ENCODE results near the gene CYP2S1. TPM values are rescaled to one million over a fixed set of nuclear protein-coding genes. Genes with fewer than 3 reads are reported as not detected.
"Not testable (repeated sequence)": the region's sequence is repeated elsewhere in the genome, so short reads cannot be mapped to it uniquely, and the experiment has no call there.

Gene CYP2S1
- total RNA-seq, 1 donor from 2014 or later = not detected

DNA sequence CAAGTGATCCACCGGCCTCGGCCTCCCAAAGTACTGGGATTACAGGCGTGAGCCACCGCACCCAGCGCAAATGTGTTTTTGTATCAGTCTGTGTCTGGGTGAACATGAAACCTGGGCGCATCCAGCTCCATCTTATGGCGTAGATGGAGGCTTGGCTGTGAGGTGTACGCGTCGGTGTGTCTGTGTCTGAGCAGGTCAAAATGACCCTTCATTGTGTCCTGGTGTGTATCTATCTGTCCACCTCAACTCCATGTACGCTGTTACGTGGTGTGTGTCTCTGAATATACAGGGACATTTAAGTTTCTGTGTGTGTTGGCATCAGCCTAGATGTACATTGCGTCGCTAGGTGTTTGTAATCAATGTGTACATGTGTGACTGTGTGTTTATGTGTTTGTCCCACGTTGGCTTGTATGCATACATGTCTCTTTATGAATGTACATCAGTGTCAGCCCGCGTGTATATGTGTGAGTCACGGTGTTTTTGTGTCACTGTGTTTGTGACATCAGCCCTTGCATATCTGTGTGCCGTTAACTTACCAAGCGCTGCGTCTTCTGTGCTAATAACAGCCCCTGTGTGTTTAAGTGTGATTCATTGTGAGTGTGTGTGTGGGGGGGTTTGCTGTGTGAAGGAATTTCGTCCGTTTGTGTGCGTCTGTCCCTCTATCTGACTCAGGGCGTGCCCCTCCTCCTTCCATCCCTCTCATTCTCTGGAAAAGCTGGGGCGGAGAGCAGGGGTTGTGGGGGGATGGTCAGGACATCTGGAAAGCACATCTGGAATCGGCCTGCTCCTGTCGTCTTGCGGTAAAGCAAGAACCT, 32.4 kb downstream of the CYP2S1 start:
- no peak for DNase-seq (ENCODE audit: low read depth)

DNA sequence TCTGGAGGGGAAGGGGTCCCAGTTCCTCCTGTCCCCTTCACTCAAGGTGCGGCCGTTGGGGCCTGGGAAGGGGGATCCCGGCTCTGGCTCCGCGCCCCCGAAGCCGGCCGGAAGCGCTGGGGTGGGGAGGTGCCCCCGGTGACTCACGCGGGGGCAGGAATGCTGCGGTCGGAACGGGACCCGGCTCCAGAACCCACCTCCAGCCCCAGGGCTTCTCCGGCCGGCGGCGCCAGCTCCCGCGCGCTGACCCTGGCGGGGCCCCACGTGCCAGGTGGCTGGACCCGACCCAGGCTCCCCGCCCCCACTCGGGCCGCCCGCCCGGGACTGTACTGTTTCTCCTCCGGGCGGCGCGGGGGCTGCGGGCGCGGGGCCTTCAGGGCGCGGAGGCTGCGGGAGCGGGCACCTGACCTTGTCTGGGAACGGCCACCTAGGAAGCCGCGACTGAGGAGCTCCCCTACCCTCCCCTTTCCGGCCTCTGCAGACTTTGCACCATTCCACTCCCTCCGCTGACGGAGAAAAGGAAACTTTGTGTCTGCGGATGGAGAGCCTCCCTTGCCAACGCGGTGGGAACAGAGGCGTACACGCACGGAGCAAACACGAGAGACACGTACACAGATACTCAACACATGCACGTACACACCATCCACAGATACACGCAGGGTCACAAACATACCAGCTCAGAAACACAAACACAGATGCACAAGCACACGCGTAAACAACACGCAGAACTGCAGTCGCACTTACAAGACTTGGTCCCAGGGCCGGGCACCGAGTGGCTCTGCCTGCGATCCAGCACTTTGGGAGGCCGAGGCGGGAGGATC, 33.2 kb downstream of the CYP2S1 start:
- peak; percentile 86 for DNase-seq (ENCODE audit: low read depth)

DNA sequence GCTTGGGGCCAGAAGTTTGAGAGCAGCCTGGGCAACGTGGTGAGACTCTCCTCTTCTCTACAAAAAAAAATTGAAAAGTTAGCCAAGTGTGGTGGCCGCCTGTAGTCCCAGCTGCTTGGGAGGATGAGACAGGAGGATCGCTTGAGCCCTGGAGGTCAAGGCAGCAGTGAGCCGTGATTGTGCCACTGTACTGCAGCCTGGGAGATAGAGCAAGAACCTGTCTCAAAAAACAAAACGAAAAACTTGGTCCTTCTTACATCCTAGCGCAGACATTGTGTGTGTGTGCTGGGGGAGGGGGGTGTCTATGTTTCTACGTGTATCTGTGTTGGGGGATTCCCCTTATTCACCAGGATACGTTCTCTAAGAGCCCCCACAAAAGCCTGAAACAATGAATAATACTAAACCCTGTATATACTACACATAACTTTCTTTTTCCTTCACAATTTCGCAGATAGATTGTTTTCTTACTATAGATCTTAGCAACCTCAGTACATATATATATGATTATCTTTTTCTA, 33.9 kb downstream of the CYP2S1 start:
- no peak for DNase-seq (ENCODE audit: low read depth)

DNA sequence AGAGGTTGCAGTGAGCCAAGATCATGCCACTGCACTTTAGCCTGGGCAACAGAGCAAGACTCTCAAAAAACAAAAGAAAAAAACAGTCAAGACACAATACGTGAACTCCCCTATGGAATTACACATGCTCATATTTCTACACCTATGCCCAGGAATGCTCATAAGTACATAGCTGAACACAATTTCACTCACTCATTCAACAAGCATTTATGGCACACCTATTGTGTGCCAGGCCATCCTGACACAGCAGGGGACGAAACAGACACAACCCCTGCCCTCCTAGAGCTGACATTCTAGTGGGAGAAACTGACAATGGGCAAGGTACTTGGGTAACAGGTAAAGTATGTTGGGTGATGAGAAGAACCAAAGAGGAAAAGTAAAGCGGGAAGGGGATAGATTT, 35.5 kb downstream of the CYP2S1 start:
- no peak for DNase-seq (ENCODE audit: low read depth)

DNA sequence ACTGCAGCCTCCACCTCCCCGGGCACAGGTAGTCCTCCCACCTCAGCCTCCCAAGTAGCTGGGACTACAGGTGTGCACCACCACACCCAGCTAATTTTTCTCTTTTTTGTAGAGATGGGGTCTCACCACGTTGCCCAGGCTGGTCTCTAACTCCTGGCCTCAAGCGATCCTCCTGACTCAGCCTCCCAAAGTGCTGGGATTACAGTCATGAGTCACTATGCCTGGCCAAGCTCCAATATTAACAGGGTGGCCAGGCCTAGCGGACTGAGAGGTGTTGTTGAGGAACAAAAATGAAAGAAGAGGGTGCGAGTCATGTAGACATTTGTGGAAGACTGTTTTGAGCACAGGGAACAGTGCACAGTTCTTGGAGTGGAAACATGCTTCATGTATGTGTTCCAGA, 36.3 kb downstream of the CYP2S1 start:
- not testable (repeated sequence) for DNase-seq (ENCODE audit: low read depth)

DNA sequence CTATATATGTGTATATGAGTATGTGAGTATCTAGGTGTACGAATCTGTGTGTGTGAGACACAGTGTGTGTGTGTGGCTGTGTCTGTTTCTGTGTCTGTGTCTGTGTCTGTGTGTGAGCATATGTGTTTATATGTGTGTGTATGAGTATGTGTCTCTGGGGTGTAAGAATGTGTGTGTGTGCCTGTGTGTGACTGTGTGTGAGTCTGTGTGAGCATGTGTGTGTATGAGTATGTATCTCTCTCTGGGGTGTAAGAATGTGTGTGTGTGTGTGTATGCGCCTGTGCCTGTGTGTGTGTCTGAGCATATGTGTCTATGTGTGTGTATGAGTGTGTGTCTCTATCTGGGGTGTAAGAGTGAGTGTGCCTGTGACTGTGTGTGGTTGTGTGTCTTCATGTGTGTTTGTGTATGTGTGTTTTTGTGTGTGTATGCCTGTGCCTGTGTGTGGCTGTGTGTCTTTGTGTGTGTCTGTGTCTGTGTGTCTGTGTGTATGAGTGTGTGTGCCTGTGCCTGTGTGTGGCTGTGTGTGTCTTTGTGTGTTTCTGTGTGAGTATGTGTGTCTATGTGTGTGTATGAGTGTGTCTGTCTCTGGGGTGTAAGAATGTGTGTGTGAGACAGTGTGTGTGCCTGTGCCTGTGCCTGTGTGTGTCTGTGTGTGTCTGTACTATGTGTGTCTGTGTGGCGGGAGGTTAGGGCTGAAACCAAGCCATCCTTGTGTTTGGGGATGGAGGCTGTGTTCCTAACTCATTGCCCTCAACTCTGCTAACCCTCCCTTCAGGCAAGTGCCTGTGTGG, 37.2 kb downstream of the CYP2S1 start:
- DNase-seq (ENCODE audit: low read depth) = no peak

DNA sequence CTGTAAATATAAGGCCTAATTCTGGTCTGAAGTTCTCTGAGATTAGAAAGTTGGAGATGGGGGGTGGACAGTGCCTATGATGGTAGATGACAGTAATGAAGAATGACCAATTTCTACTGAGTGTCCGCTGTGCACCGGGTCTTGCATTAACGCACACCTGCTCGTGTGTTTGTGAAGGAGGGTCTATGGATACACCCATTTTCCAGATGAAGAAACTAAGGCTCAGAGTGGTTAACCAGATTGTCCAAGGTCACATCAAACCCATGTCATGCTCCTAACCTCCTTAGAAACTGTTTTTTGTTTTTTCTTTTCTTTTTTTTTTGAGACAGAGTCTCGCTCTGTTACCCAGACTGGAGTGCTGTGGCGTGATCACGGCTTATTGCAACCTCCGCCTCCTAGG, 39.7 kb downstream of the CYP2S1 start:
- DNase-seq (ENCODE audit: low read depth) = no peak

DNA sequence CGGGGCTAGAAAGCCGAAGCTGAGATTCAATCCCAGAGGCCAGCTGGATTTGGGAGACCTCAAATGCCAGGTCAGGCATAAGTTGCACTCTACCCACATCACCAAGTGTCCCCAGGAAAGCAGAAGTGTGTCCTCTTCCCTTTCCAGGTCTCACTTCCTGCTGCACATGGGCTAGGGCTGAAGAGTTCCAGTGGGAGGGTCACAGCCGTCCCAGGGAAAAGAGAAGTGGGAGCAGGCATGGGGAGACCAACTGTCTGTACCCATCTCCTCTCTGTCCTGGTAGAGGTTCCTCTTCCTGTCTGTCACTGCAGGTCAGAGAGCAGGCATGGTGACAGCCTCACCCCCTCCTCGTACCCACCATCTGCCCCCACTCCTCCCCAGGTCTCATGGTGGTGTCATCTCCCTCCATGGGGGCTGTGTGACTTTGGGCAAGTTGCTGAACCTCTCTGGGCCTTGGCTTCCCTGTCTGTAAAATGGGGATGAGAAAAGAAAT, 40.8 kb downstream of the CYP2S1 start:
- no peak for DNase-seq (ENCODE audit: low read depth)

DNA sequence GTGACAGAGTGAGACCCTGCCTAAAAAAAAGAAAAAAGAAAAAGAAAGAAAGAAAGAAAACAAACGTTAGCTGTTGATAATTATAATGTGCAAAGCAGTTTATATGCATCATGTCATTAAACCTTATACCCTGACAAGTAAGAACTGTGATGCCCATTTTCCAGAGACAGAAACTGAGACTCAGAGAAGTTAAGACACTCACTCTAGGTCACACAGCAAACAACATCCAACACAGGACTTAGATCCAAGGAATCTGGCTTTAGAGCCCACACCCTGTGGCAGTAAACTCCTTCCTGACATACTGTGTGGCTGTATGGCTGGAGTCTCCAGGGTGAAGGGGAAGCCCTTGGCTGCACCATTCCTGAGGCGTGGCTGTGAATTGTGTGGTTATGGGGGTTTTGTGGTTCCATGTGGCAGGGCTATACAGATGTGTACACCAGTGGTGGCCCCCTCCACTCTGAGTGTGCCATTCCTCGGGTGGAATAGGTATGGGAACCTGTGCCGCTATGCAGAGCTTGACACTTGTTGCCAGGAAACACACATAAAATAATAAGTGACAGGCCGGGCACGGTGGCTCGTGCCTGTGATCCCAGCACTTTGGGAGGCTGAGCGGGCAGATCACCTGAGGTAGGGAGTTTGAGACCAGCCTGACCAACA, 41.6 kb downstream of the CYP2S1 start:
- DNase-seq (ENCODE audit: low read depth) = no peak

DNA sequence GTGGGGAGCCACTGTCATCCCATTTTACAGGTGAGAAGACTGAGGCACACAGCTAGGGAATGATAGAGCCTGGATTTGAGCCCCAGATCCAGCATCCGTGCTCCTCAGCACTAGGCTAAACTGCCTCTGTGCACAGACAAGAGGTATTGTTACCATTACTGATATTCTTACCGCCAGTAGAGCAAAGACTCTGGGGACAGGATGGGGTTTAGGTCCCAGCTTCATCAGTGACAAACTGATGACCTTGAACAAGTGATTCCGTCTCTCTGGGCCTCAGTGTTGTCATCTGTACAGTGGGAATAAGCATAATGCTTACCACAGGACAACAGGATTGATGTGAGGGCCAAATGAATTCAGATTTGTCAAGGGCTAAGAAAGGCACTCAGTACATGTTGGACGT, 42.5 kb downstream of the CYP2S1 start:
- DNase-seq (ENCODE audit: low read depth) = no peak

DNA sequence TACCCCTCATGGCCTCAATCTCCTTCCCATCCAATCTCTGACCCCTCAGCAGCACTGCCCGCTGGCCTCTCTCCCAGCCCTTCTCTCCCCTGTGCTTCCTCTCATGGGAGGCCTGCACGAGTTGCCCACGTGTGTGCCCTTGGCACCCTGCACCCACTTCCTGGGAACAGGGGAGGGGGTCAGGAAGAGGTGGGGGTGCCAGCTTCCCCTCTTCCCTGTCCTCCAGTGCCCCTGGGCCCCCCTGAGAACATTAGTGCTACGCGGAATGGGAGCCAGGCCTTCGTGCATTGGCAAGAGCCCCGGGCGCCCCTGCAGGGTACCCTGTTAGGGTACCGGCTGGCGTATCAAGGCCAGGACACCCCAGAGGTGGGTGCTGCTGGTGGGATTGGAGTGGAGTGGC, 45.2 kb downstream of the CYP2S1 start:
- no peak for DNase-seq (ENCODE audit: low read depth)

DNA sequence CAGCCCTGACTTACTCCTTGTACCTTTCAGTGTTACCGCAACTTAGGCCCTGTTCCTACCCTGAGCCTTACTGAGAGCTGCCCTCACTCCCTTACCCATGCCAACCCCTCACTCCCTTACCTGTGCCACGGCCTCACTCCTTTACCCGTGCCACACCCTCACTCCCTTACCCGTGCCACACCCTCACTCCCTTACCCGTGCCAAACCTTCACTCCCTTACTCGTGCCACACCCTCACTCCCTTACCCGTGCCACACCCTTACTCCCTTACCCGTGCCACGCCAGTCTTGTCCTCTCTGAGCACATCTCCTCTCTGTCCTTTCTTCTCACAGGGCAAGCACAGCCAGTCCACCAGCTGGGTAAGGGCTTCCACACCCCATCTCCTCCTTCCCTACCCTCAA, 46.3 kb downstream of the CYP2S1 start:
- DNase-seq (ENCODE audit: low read depth) = no peak

DNA sequence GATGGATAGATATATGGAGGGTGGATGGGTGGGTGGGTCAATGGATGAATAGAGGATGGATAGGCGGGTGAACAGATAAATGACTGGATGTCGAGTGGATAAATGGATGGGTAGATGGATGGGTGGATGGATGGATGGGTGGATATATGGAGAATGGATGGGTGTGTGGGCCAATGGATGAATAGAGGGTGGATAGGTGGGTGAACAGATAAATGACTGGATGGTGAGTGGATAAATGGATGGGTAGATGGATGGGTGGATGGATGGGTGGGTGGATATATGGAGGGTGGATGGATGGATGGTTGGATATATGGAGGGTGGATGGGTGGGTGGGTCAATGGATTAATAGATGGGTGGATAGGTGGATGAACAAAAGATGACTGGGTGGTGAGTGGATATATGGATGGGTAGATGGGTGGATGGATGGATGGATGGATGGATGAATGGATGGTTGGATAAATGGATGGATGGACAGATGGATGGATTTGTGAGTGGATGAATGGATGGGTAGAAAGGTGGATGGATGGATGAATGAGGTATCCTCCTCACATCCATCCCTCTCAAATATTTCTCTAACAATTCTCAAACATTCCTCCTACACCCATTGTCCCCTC, 47.0 kb downstream of the CYP2S1 start:
- no peak for DNase-seq (ENCODE audit: low read depth)

DNA sequence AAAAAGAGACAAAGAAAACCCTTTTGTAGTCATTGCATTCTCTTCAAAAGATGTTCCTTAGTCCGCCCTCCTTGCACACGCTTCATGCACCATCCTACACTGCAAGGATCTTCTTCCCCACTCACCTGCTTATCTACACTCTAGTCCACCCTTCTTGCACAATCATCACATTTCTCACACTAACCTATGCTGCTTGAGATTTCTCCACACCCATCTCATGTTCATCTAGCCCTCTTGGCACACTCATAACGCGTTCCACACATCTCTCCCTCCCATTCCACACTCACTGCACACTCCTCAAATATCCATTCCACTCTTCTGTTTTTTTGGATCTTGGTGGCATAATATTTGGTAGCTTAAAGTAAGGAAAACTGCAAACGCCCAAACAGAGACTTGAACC, 48.8 kb downstream of the CYP2S1 start:
- no peak for DNase-seq (ENCODE audit: low read depth)

DNA sequence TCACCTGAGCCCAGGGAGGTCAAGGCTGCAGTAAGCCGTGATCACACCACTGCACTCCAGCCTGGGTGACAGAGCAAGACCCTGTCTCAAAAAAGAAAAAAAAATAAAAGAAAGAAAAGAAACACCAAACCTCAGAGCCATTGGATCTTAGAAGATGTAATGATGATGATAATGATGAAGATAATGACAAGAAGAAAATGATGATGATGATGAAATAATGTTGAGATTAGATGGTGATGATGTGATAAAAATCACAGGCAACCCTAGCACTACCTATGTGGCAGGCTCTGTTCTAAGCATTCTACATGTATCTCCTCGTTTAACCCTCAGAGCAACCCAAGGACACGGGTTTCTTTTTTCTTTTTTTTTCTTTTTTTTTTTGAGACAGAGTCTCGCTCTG, 51.1 kb downstream of the CYP2S1 start:
- no peak for DNase-seq (ENCODE audit: low read depth)

DNA sequence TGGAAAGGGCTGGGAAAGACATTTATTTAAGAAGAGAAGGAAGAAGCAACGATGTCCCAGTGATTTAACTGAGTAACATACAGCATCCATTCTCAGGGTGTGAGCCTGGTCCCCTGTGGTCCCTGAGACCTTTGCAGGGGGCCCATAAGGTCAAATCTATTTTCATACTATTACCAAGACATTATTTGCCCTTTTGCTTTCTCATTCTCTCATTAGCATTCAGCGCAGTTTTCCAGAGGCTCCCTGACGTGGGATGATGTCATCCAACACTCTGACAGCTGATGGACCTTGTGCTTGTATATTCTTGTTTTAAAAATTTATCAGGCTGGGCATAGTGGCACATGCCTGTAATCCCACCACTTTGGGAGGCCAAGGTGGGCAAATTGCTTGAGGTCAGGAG, 52.8 kb downstream of the CYP2S1 start:
- no peak for DNase-seq (ENCODE audit: low read depth)

DNA sequence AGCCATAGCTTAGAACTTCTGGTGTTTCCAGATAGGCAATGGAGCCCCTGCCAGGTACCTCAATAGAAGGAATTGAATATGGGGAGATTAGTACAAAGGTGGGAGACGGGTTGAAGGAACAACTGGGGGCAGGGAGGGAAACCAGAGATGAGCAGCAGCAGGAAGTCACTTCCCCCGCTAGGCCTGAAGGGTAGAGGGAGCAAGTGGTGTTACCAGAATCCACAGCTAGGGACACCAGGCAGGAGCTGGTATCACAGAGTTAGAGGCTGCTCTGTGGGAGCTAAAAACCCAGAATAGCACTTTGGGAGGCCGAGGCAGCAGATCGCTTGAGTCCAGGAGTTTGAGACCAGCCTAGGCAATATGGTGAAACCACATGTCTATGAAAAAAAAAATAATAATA, 55.9 kb downstream of the CYP2S1 start:
- no peak for DNase-seq (ENCODE audit: low read depth)

DNA sequence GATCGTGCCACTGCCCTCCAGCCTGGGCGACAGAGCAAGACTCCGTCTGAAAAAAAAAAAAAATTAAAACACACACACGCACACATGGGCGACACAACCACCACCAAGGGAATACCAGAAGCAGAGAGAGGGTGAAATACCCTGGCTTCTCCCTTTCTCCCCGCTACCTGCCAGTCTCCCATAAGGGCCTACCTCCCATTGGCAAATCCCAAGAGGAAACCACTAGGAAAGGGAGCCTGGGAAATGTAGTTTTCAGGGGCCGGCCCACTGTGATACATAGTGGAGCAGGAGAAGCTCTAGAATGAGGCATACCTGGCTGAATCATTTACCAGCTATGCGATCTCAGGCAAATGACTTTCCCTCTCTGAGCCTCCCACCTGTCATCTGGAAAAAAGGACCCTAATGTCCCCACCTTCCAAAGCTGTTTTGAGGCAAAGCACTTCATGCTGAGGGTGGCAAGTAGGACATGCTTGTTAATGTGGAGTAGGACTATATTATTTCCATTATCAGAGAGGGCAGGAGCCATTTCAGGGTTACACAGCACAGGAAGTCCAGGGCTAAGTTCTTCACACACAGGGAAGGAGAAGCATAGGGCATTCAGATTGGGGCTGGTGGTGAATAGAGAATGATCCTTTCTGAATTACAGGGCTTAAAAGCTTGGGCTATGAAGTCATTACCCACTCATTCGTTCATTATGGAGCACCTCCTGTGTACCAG, 56.8 kb downstream of the CYP2S1 start:
- no peak for DNase-seq (ENCODE audit: low read depth)

DNA sequence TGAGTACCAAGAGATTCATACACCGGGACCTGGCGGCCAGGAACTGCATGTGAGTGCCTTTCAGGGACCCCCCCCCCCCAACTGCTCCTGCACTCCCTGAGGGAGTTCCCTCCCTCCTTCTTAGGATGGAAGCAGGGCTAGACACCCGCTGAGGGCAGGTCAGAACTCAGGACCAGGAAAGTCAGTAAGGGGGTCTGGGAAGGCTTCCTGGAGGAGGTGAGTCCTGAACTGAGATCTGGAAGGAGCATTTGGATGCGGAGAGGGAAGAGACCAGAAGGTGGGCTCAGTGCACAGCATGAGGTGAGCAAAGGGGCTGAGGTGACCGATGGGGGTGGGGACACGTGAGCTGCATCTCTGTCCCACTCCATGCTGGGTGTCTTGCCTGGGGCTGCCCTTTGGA, 60.6 kb downstream of the CYP2S1 start:
- no peak for DNase-seq (ENCODE audit: low read depth)

DNA sequence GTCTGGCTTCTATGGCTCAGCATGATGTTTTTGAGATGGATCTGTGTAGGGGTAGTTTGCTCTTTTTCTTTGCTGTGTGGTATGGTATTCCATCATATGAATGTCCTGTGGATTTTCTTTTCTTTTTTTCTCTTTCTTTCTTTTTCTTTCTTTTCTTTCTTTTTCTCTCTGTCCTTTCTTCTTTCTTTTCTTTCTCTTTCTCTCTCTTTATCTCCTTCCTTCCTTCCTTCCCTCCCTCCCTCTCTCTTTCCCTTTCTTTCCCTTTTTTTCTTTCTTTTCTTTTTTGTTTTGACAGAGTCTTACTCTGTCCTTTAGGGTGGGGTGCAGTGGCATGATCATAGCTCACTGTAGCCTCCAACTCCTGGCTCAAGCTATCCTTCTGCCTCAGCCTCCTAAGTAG, 62.2 kb downstream of the CYP2S1 start:
- DNase-seq (ENCODE audit: low read depth) = no peak
